LNCaP clone FGC (cell line): ENCODE results near the gene PDE6H.

Source experiments
- DNase-seq: peaks from one replicate; pipeline ENCODE4 v3.0.0-alpha.2; 2011; ENCODE audit warnings: low read depth
- H3K4me3 ChIP-seq: 2 replicates; pipeline ENCODE4 v1.5.1; 2011; ENCODE audit warnings: mild to moderate bottlenecking, low read depth, low read length, control low read depth
- CTCF ChIP-seq: IDR thresholded peaks from 2 replicates; pipeline ENCODE4 v1.5.1; 2012; ENCODE audit warnings: mild to moderate bottlenecking; ENCODE audit not compliant: control insufficient read depth, insufficient read depth; ENCODE audit errors: extremely low read depth

PDE6H gene

GRCh38 chr12:14956024-14956891, 16.6 kb upstream of the PDE6H start:
- no peak overlapping the region for H3K4me3 ChIP-seq
- DNase-seq: no peak
- no peak for TF ChIP-seq CTCF

- TF ChIP-seq CTCF: no peak
- no peak for DNase-seq
- no peak overlapping the region for H3K4me3 ChIP-seq
Observed at GRCh38 chr12:14956905-14957304, 15.9 kb upstream of the PDE6H start.

- no peak for TF ChIP-seq CTCF
- no peak overlapping the region for H3K4me3 ChIP-seq
- no peak for DNase-seq
Observed at GRCh38 chr12:14957551-14958168, 15.2 kb upstream of the PDE6H start.

- no peak for TF ChIP-seq CTCF
- no peak for DNase-seq
- no peak overlapping the region for H3K4me3 ChIP-seq
Observed at GRCh38 chr12:14958361-14959125, 14.3 kb upstream of the PDE6H start.

- no peak overlapping the region for H3K4me3 ChIP-seq
Observed at GRCh38 chr12:14959126-14959440, 13.8 kb upstream of the PDE6H start.

GRCh38 chr12:14959463-14959862, 13.4 kb upstream of the PDE6H start:
- H3K4me3 ChIP-seq: no peak overlapping the region
- TF ChIP-seq CTCF: no peak
- DNase-seq: no peak

More at GRCh38 chr12:14959126-14959440, 13.8 kb upstream of the PDE6H start:
- no peak for TF ChIP-seq CTCF
- DNase-seq: no peak
